Measurements from ENCODE around the gene PCP4L1. TPM values are rescaled to one million over a fixed set of nuclear protein-coding genes. Genes with fewer than 3 reads are reported as not detected.

The PCP4L1 gene
- total RNA-seq, 1 experiment from 2014 or later: 2.5 TPM

- Histone ChIP-seq H3K4me3 (ENCODE audit: low read depth, low read length) (no peak within 1 kb of the TSS), H3K4me1 (peaks cover 65% of the 10 kb centered on the region), H3K36me3 (ENCODE audit: control insufficient read depth, insufficient read depth, low read length) (peaks cover 9% of the 10 kb centered on the region), H3K9me3 (no peaks in the 10 kb centered on the region), H3K27me3 (replicated peaks; ENCODE audit: control insufficient read depth, insufficient read depth, low read length) (no peaks in the 10 kb centered on the region)
- ChIA-PET CTCF (interaction anchor here (0.7 to 2.6 kb wide), 3 partner anchors 9 to 317 kb away, joined by 3 to 25 read pairs (median 8); partner anchors contain the start of gene TOMM40L), POLR2A (no interaction called here)
- peak within 1 kb of the TSS; percentile 97 for H3K27ac Mint-ChIP-seq (ENCODE audit: unreplicated experiment)
- peak within 1 kb of the TSS; percentile 55 for H3K4me3 Mint-ChIP-seq (ENCODE audit: unreplicated experiment)
- H3K4me1 Mint-ChIP-seq (ENCODE audit: low read depth, unreplicated experiment): peaks cover 52% of the 10 kb centered on the region
- H3K27me3 Mint-ChIP-seq (ENCODE audit: insufficient read depth, unreplicated experiment): no peaks in the 10 kb centered on the region
- TF ChIP-seq CTCF (IDR thresholded peaks at IDR 0.05; ENCODE audit: insufficient read depth in 1 of 2, low read depth in 1 of 2, low read length in 1 of 2, severe bottlenecking in 1 of 2, unreplicated experiment in 1 of 2): no peak
- BruUV-seq (replicated peaks): no TSS peak
- intact Hi-C loops (cut with micrococcal nuclease; ENCODE audit: unreplicated experiment): no loop called here
- no peak for DNase-seq
- peaks cover 59% of the 10 kb centered on the region for H3K36me3 Mint-ChIP-seq (ENCODE audit: insufficient read depth, unreplicated experiment)
- H3K9me3 Mint-ChIP-seq (ENCODE audit: unreplicated experiment): no peaks in the 10 kb centered on the region
Observed at GRCh38 chr1:161215076-161215475, 43.5 kb upstream of the PCP4L1 start, which contains the start of gene FCER1G. FCER1G (plus strand) TSS chr1:161215295; CDS start chr1:161215322, 27 bp downstream.

GRCh38 chr1:161216945-161217712 lies 41.4 kb upstream of the PCP4L1 start:
- H3K27me3 Mint-ChIP-seq (ENCODE audit: insufficient read depth, unreplicated experiment): no peaks in the 10 kb centered on the region
- TF ChIP-seq CTCF (IDR thresholded peaks at IDR 0.05; ENCODE audit: insufficient read depth in 1 of 2, low read depth in 1 of 2, low read length in 1 of 2, severe bottlenecking in 1 of 2, unreplicated experiment in 1 of 2): no peak
- POLR2A ChIA-PET: interaction anchor here (0.5 to 1.6 kb wide), 2 partner anchors 9 to 51 kb away, joined by 3 to 11 read pairs; partner anchors contain the start of gene TOMM40L
- H3K36me3 ChIP-seq (ENCODE audit: control insufficient read depth, insufficient read depth, low read length): 0 out of 2 replicates have a peak, but pooled peaks cover 4% of the 10 kb centered on the region
- H3K27me3 ChIP-seq (replicated peaks; ENCODE audit: control insufficient read depth, insufficient read depth, low read length): no peaks in the 10 kb centered on the region
- intact Hi-C loops (cut with micrococcal nuclease; ENCODE audit: unreplicated experiment): loop anchor here (1.0 kb wide), 1 partner anchor 8 kb away; no protein-coding TSS in a partner anchor
- CTCF ChIA-PET: interaction anchor here (0.6 to 2.6 kb wide), 3 partner anchors 9 to 74 kb away, joined by 3 to 25 read pairs (median 6); partner anchors contain the start of gene TOMM40L
- H3K4me1 Mint-ChIP-seq (ENCODE audit: low read depth, unreplicated experiment): peaks cover 57% of the 10 kb centered on the region
- H3K36me3 Mint-ChIP-seq (ENCODE audit: insufficient read depth, unreplicated experiment): peaks cover 61% of the 10 kb centered on the region
- H3K27ac Mint-ChIP-seq (ENCODE audit: unreplicated experiment): peak overlapping the region; percentile 97
- peaks cover 6% of the 10 kb centered on the region for H3K9me3 Mint-ChIP-seq (ENCODE audit: unreplicated experiment)
- H3K4me1 ChIP-seq: peaks cover 68% of the 10 kb centered on the region
- H3K4me3 ChIP-seq (ENCODE audit: low read depth, low read length): peak overlapping the region; percentile 19
- DNase-seq: no peak
- H3K4me3 Mint-ChIP-seq (ENCODE audit: unreplicated experiment): peak overlapping the region; percentile 55
- H3K9me3 ChIP-seq: 0 out of 2 replicates have a peak, but pooled peaks cover 1% of the 10 kb centered on the region
- TSS peak; percentile 8 for BruUV-seq (replicated peaks)

GRCh38 chr1:161217831-161218230 lies 40.7 kb upstream of the PCP4L1 start:
- CTCF ChIA-PET: interaction anchor here (1.8 to 2.6 kb wide), 2 partner anchors 8 to 156 kb away, joined by 4 to 25 read pairs; partner anchors contain the start of gene TOMM40L
- H3K9me3 Mint-ChIP-seq (ENCODE audit: unreplicated experiment): peaks cover 13% of the 10 kb centered on the region
- Histone ChIP-seq H3K27me3 (replicated peaks; ENCODE audit: control insufficient read depth, insufficient read depth, low read length) (no peaks in the 10 kb centered on the region), H3K4me1 (peaks cover 75% of the 10 kb centered on the region), H3K36me3 (ENCODE audit: control insufficient read depth, insufficient read depth, low read length) (peaks cover 6% of the 10 kb centered on the region; the same call in 1 of the 2 replicates), H3K4me3 (ENCODE audit: low read depth, low read length) (peak overlapping the region; percentile 19), H3K9me3 (peaks cover 8% of the 10 kb centered on the region; the same call in 1 of the 2 replicates)
- POLR2A ChIA-PET: interaction anchor here (0.6 kb wide), 1 partner anchor 172 kb away, joined by 3 read pairs; no protein-coding TSS in a partner anchor
- TSS peak; percentile 1 for BruUV-seq (replicated peaks)
- peak overlapping the region; percentile 55 for H3K4me3 Mint-ChIP-seq (ENCODE audit: unreplicated experiment)
- peaks cover 61% of the 10 kb centered on the region for H3K36me3 Mint-ChIP-seq (ENCODE audit: insufficient read depth, unreplicated experiment)
- DNase-seq: no peak
- H3K27ac Mint-ChIP-seq (ENCODE audit: unreplicated experiment): peak overlapping the region; percentile 97
- no peak for TF ChIP-seq CTCF (IDR thresholded peaks at IDR 0.05; ENCODE audit: insufficient read depth in 1 of 2, low read depth in 1 of 2, low read length in 1 of 2, severe bottlenecking in 1 of 2, unreplicated experiment in 1 of 2)
- peaks cover 64% of the 10 kb centered on the region for H3K4me1 Mint-ChIP-seq (ENCODE audit: low read depth, unreplicated experiment)
- no peaks in the 10 kb centered on the region for H3K27me3 Mint-ChIP-seq (ENCODE audit: insufficient read depth, unreplicated experiment)
- intact Hi-C loops (cut with micrococcal nuclease; ENCODE audit: unreplicated experiment): loop anchor here (1.0 kb wide), 1 partner anchor 7 kb away; no protein-coding TSS in a partner anchor
